Measurements from ENCODE around the gene HHIPL2. TPM values are rescaled to one million over a fixed set of nuclear protein-coding genes. Genes with fewer than 3 reads are reported as not detected.

The HHIPL2 gene
- total RNA-seq = not detected

- intact Hi-C loops (cut with DNase I) = no loop called here
- ATAC-seq (no peak), DNase-seq (no peak)
- TF ChIP-seq CTCF (IDR thresholded peaks at IDR 0.05) (no peak), POLR2A (IDR thresholded peaks at IDR 0.05) (no peak)
- no peaks in the 10 kb centered on the region for H3K27me3 ChIP-seq
- H3K36me3 ChIP-seq (replicated peaks in 1 of 2; ENCODE audit: insufficient read depth in 1 of 2, low read depth in 2 of 2) = no peaks in the 10 kb centered on the region
- H3K9me3 ChIP-seq = no peaks in the 10 kb centered on the region
- no peak within 1 kb of the TSS for H3K4me3 ChIP-seq
- 43 to 44% methylated on average over 8 of the region's 8 CpGs for WGBS, 2 donors
- no peaks in the 10 kb centered on the region for H3K4me1 ChIP-seq
- no peak within 1 kb of the TSS for H3K27ac ChIP-seq
Observed at GRCh38 chr1:222547944-222548671, at the start of gene HHIPL2. TSS of gene HHIPL2 (minus strand) at chr1:222548104. CDS start at chr1:222548044, 60 bp downstream.

- Histone ChIP-seq H3K27me3 (no peaks in the 10 kb centered on the region), H3K36me3 (replicated peaks in 1 of 2; ENCODE audit: insufficient read depth in 1 of 2, low read depth in 2 of 2) (no peaks in the 10 kb centered on the region), H3K27ac (no peak overlapping the region), H3K4me3 (no peak overlapping the region), H3K9me3 (no peaks in the 10 kb centered on the region), H3K4me1 (no peaks in the 10 kb centered on the region)
- TF ChIP-seq POLR2A (IDR thresholded peaks at IDR 0.05) = no peak
- TF ChIP-seq CTCF (IDR thresholded peaks at IDR 0.05) = no peak
- intact Hi-C loops (cut with DNase I) = no loop called here
- 80 to 86% methylated on average over 4 of the region's 4 CpGs for WGBS, 2 donors
- DNase-seq = no peak
- no peak for ATAC-seq
Observed at GRCh38 chr1:222596696-222597095, 48.8 kb upstream of the HHIPL2 start.

GRCh38 chr1:222594789-222595188, 46.9 kb upstream of the HHIPL2 start:
- ATAC-seq = no peak
- WGBS, 2 donors = 89 to 94% methylated on average over 3 of the region's 3 CpGs

GRCh38 chr1:222592171-222592570, 44.3 kb upstream of the HHIPL2 start:
- TF ChIP-seq CTCF (IDR thresholded peaks at IDR 0.05) (no peak), POLR2A (IDR thresholded peaks at IDR 0.05) (no peak)
- Histone ChIP-seq H3K9me3 (no peaks in the 10 kb centered on the region), H3K4me3 (no peak overlapping the region), H3K27me3 (no peaks in the 10 kb centered on the region), H3K36me3 (replicated peaks in 1 of 2; ENCODE audit: insufficient read depth in 1 of 2, low read depth in 2 of 2) (no peaks in the 10 kb centered on the region), H3K4me1 (peaks cover 19% of the 10 kb centered on the region), H3K27ac (no peak overlapping the region)
- intact Hi-C loops (cut with DNase I) = no loop called here
- 67 to 85% methylated on average over 3 of the region's 3 CpGs for WGBS, 2 donors
- ATAC-seq (no peak), DNase-seq (no peak)

More at GRCh38 chr1:222594789-222595188, 46.9 kb upstream of the HHIPL2 start:
- no peaks in the 10 kb centered on the region for H3K27me3 ChIP-seq
- H3K4me3 ChIP-seq = no peak overlapping the region
- intact Hi-C loops (cut with DNase I) = no loop called here
- H3K9me3 ChIP-seq = no peaks in the 10 kb centered on the region
- H3K27ac ChIP-seq = no peak overlapping the region
- peaks cover 6% of the 10 kb centered on the region for H3K4me1 ChIP-seq
- no peak for DNase-seq
- no peaks in the 10 kb centered on the region for H3K36me3 ChIP-seq (replicated peaks in 1 of 2; ENCODE audit: insufficient read depth in 1 of 2, low read depth in 2 of 2)
- TF ChIP-seq CTCF (IDR thresholded peaks at IDR 0.05) (no peak), POLR2A (IDR thresholded peaks at IDR 0.05) (no peak)
